ENCODE data around the gene EPHB1.

The EPHB1 gene

GRCh38 chr3:135237371-135238143 lies 442.5 kb downstream of the EPHB1 start:
- no peak for DNase-seq

GRCh38 chr3:135238236-135238830 lies 443.3 kb downstream of the EPHB1 start:
- DNase-seq: no peak

GRCh38 chr3:135238871-135239614 lies 444.0 kb downstream of the EPHB1 start:
- no peak for DNase-seq

- DNase-seq: no peak
These were observed 444.5 kb downstream of the EPHB1 start for GRCh38 chr3:135239615-135239884.

DNA sequence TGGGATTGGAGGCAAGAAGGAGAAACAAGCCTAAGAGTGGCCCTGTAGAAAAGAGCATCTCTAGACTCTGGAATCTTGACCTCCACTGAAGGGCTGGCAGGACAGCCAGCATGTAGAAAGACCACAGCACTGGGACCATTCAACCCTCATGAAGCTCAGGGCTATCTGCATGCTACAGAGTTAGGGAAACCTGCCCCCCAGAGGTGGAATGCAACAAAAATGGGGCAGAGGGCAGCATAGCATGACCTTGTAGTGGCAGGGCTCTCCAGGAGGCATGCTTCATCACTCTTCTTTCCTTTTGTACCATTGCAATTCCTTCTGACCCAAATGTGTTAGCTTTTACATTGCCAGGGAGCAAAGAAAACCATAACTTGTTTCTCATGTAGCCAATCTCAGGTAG lies 445.4 kb downstream of the EPHB1 start:
- no peak for DNase-seq

DNA sequence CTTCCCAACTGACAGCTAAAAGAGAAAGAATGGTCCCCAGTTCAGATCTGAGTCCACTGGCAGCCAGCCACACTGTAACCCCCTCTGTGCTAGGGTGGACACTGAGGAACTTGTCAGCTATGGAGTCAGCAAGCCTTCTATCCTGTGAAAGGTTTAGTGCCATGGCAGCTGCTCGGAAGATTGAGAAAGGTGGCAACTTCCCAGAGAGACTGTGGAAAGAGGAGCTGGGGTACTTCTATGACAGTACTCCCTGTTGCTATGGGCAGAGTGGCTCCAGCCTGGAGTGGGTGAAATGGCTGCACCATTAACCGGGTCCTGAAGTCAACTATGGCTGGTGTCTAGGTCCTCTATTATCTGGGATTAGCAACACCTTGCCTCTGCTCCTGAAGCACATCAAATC lies 447.2 kb downstream of the EPHB1 start:
- no peak for DNase-seq

DNA sequence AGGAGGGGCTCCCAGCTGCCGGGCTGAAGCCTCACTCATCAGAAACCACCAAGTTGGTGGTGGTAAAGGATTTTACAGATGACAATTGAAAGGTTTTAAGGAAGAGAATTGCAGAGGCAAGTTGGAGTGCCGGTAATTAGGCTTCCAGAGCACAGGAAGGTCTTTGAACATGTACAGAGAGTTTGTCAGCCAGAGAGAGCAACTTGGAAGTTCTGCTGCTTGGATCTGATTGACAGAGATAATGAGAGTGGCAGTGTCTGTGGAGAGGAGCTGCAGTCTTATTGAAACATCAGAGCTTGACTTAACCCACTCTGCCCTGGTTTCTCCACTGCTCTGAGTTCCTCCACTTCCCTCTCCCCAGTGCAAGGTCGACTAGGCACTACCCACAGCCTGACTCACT lies 448.6 kb downstream of the EPHB1 start:
- no peak for DNase-seq

GRCh38 chr3:135246027-135246426 lies 451.0 kb downstream of the EPHB1 start:
- DNase-seq: no peak

GRCh38 chr3:135248213-135248612 lies 453.2 kb downstream of the EPHB1 start:
- DNase-seq: no peak

DNA sequence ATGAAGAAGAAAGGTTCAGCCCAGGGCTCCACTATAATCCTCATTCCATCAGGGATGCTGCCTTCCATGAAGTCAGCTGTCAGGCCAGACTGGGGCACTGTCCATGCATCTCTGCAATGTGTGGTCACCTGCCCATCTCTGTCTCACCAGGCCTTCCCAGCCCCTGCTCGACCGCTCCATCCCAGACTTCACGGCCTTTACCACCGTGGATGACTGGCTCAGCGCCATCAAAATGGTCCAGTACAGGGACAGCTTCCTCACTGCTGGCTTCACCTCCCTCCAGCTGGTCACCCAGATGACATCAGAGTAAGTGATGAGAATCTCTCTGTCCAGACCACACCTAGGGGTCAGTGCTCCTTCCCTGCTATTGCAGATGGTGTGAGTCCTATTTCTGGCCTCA lies 454.1 kb downstream of the EPHB1 start:
- DNase-seq: no peak

GRCh38 chr3:135258916-135259315 lies 463.9 kb downstream of the EPHB1 start:
- no peak for DNase-seq

DNA sequence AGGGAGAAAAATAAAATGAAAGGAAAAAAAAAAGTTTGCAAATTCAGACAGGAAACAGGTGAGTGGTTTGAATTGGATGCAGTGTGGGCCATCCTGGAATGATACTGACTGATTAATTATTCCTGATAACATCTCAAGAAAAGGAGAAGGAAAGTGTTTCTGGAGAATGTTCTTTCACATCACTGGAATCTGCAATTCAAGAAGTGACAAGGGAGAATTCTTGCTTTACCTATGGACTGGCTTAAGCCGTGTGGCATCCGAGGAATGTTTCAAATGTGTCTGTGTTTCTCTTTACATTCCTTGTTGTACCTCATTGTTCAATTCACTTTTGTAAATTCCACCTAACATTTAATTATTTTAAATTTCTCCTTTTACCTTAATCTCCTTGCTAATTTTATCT lies 465.0 kb downstream of the EPHB1 start:
- no peak for DNase-seq

GRCh38 chr3:135261214-135261775 lies 466.2 kb downstream of the EPHB1 start:
- DNase-seq: no peak

GRCh38 chr3:135261916-135262315 lies 466.9 kb downstream of the EPHB1 start:
- no peak for DNase-seq

DNA sequence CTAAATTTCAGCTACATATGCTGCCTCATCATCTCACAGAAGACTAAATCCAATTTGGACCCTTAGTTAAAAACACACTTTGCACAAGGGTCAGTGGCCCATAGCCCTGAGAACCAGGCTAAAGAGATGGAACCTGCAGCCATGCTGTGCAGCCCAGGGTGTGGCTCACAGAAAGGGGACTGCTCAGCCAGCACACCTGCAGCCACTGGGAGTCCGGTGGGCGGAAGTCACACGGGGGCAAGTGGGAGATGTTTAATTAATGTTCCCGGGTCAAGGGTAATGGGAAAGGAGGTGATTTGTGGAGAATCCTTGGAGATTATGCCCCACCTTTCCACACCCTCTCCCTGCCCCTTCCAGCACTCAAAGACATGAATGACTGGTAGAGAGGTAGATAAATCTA lies 467.4 kb downstream of the EPHB1 start:
- no peak for DNase-seq

DNA sequence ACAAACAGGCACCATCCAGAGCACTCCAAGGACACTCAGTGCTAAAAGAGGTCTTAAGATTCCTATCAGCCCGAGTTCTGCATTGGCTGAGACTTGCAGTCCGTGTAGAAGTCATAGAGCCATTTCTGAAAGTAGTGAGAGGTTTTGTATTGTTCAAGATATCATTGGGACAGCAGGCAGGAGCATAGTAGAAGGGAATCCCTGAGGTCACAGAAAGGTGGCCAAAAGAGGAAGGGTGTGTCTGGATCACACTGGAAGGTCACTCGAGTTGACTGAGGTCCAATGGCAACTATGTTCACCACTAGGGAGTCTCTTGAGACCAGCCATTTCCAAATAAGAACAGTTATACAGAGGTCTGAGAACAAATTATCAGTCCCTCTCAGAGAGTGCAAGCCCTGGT lies 468.3 kb downstream of the EPHB1 start:
- DNase-seq: no peak

DNA sequence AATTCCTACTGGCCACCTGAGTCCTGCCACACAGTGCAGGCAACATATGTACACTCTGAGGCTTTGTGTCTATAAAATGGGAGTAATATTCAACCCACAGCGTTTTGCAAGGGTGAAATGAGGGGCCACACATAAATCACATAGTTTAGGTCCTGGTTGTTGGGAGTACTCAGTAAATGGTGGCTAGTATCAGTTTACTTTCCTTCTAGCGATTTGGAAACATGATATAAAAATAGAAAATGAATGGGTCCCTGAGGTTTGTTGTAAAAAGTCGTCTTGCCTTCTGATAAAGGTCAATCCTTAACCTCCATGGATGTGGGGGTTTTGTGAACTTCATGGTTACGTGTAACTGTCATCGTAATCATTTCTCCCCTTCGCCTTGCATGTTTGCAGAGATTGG lies 472.4 kb downstream of the EPHB1 start:
- DNase-seq: no peak

DNA sequence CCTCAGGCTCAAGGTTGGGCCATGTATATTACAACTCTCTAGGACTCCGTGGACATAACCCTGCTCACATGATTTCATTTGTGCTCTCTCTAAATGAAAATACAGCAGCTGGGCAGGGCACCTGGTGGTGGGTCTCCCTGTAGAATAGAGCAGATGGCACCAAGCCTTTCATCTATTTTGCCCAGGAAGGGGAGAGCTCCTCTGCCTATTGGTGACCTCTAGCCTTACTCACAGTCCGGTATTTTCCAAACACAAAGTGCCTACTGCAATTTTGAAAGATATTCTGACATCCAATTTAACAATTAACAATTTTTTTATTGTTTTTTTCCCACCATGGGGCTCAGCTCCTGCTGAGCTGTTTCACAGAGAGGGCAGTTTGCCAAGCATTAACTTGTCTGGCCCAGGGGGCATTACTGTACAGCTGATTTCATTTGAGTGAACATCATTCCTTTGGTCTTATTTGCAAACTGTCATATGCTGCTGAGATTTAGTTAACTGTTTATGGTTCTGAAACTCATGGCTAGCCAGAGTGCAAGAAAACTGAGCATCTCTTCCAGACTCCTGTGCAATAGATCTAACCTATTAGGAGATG lies 474.0 kb downstream of the EPHB1 start:
- DNase-seq: no peak

DNA sequence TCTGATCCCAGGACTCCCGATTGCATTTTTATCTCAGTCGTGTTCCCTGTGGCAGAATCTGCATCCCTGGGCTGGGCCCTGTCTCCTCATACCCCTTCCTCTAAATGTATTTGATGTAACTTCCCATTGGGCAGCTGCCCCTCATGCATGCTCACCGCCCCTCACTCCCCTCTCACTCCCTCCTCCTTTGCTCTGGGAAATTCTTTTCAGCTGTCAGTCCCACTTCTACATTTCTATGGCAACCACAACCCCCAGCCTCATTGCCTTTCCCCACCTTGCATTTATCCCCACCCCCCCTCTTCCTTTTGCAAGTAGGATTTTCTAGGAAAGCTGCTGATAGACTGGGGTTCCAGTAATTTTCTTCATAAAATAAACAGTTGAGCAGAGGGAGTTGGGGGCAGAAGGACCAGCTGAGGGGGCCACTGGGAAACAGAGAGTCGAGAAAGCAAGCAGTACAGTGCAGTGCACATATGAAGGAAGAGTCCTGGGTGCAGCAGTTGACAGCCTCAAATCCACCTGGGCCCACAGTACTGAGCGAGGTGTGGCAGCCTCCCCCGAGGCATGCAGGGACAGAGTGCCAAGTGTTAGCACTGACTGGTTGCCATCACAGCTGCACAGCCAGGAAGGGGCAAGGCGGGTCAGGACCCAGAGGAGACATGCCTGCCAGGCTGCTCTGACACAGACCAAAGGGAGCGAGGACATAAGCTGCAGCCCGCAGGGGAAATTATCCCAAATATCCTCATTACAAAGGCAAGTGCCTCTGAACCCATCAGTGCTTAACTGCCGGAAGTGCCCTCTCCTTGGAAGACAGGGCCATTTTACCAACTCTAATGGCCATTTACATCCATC lies 476.3 kb downstream of the EPHB1 start:
- DNase-seq: no peak

DNA sequence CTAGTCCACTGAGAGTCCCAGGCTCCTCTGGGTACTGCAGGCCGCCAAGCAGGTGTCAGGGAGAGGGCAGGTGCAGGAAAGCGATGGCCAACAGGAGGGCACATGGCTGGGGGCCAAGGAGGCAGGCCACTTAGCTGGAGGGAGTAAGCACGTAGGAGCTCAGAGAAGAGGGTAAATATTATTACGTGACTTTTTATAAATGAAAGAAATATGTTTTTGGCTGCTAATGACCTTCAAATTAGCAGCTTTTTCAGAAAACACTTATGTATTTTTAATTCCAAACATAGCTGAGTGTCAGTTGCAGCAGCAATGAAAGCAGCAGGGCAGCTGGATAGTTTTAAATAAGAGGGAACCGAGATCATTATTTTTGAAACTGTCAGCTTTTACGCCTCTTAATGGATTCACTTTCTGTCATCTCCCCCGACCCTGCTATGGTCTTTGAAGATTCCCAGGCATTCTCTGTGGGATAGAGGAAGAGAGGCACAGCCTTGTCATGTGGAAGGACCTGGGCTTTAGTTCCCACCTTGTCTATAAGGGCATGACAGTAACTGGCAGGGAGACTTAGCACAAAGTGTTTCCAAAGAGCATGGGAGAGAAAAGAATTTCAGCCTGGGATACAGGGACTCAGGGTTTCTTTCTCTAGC lies 477.1 kb downstream of the EPHB1 start:
- no peak for DNase-seq

DNA sequence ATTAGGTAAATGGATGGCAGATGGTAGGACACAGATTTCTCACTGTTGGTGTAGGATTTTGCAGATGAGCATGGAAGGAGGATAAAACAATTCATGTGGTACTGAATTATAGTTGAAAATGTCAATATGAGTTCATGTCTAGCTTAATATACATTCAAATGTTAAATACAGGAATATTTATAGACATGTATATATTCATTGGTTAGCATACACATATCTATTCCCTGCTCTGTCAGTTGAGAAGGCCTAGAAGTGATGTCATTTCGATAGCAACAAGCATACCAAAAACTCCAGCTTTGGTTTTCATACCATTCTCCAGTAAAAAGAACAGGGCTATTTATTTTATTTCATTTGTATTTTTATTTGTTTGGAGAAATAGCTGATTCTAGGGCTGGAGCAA lies 497.1 kb downstream of the EPHB1 start:
- DNase-seq: no peak

DNA sequence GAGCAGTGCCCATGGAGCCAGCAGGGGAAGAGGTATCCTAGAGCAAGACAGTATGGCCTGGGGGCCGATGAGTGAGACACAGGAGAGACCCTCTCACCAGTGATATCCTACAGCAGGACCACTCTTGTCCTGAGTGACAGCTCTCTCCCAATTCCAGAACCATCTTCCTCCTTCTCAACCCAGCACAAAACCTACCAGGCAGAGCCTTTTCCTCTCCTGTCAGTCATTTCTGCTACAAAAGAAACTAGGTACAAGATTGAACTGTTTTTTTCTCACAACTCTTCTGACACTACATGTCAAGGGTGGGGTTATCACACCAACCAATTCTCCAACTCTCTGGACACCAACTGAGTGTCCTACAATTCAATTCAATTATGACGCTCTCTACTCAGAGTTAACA lies 506.6 kb downstream of the EPHB1 start:
- DNase-seq: no peak

Data from activated effector memory CD4-positive, alpha-beta T cell treated with anti-CD3 and anti-CD28 coated beads, Interleukin-2, amount 50 U/mL, for 16 hours (primary cell).